ENCODE measurements around the gene GRK1. TPM values are rescaled to one million over a fixed set of nuclear protein-coding genes. Genes with fewer than 3 reads are reported as not detected.

Gene GRK1
- total RNA-seq, 1 experiment from 2014 or later, result not detected

DNA sequence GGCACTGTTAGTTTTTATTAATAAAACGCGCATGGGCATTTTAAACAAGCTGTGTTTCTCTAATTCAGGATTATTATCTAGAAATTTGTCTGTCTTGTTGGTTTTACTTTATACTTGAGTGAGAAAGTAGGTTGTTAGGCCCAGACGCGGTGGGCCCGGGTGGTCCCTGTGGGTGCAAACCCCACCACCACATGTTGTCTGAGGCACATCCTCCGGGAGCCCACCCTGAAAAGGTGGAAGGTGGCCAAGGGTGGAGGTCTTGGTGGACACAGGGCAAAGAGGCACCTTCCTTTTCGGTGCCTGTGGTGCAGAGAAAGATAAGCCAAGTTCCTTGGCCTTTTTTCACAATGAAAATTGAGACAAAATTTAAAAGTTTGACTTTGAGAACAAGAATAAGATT, 25.6 kb upstream of the GRK1 start:
- TF ChIP-seq, protein P1, sequence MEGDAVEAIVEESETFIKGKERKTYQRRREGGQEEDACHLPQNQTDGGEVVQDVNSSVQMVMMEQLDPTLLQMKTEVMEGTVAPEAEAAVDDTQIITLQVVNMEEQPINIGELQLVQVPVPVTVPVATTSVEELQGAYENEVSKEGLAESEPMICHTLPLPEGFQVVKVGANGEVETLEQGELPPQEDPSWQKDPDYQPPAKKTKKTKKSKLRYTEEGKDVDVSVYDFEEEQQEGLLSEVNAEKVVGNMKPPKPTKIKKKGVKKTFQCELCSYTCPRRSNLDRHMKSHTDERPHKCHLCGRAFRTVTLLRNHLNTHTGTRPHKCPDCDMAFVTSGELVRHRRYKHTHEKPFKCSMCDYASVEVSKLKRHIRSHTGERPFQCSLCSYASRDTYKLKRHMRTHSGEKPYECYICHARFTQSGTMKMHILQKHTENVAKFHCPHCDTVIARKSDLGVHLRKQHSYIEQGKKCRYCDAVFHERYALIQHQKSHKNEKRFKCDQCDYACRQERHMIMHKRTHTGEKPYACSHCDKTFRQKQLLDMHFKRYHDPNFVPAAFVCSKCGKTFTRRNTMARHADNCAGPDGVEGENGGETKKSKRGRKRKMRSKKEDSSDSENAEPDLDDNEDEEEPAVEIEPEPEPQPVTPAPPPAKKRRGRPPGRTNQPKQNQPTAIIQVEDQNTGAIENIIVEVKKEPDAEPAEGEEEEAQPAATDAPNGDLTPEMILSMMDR (IDR thresholded peaks at IDR 0.05; ENCODE audit: unreplicated experiment), result no peak
- no TSS peak for BruUV-seq (replicated peaks)
- H3K4me3 Mint-ChIP-seq (ENCODE audit: unreplicated experiment), result no peak overlapping the region
- ChIA-PET CTCF (no interaction called here), POLR2A (interaction anchor here (0.6 kb wide), 1 partner anchor 628 kb away, joined by 3 read pairs; no protein-coding TSS in a partner anchor)
- intact Hi-C loops (cut with micrococcal nuclease), result no loop called here
- no peak for DNase-seq (ENCODE audit: unreplicated experiment)
- H3K27ac Mint-ChIP-seq (ENCODE audit: low read depth, unreplicated experiment), result no peak overlapping the region
- no peaks in the 10 kb centered on the region for H3K27me3 Mint-ChIP-seq (ENCODE audit: insufficient read depth, unreplicated experiment)
- H3K36me3 Mint-ChIP-seq (ENCODE audit: insufficient read depth, unreplicated experiment), result peaks cover 58% of the 10 kb centered on the region
- no peaks in the 10 kb centered on the region for H3K4me1 Mint-ChIP-seq (ENCODE audit: insufficient read depth, unreplicated experiment)
- H3K9me3 Mint-ChIP-seq (ENCODE audit: unreplicated experiment), result peaks cover 9% of the 10 kb centered on the region

DNA sequence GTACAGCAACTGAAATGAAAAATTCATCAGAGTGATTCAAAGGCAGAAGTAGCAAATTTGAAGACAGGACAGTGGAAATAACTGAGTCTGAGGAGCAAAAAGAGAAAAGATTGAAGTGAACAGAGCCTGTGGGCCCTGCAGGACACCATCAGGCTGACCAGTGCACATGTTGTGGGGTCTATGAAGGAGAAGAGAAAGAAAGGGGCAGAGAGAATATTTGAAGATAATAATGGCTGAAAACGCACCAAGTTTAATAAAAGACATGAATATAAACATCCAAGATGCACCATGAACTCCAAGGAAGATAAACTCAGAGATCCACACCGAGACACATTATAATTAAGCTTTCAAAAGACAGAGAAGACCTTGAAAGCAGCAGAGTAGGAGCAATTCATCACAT, 24.5 kb upstream of the GRK1 start:
- intact Hi-C loops (cut with micrococcal nuclease), result no loop called here
- H3K36me3 Mint-ChIP-seq (ENCODE audit: insufficient read depth, unreplicated experiment), result peaks cover 47% of the 10 kb centered on the region
- BruUV-seq (replicated peaks), result no TSS peak
- TF ChIP-seq, protein P1 (IDR thresholded peaks at IDR 0.05; ENCODE audit: unreplicated experiment), result no peak
- H3K27me3 Mint-ChIP-seq (ENCODE audit: insufficient read depth, unreplicated experiment), result no peaks in the 10 kb centered on the region
- H3K4me1 Mint-ChIP-seq (ENCODE audit: insufficient read depth, unreplicated experiment), result peaks cover 2% of the 10 kb centered on the region
- no peak overlapping the region for H3K4me3 Mint-ChIP-seq (ENCODE audit: unreplicated experiment)
- CTCF ChIA-PET, result no interaction called here
- DNase-seq (ENCODE audit: unreplicated experiment), result no peak
- peak overlapping the region; percentile 16 for H3K27ac Mint-ChIP-seq (ENCODE audit: low read depth, unreplicated experiment)
- H3K9me3 Mint-ChIP-seq (ENCODE audit: unreplicated experiment), result peaks cover 9% of the 10 kb centered on the region
- POLR2A ChIA-PET, result no interaction called here

DNA sequence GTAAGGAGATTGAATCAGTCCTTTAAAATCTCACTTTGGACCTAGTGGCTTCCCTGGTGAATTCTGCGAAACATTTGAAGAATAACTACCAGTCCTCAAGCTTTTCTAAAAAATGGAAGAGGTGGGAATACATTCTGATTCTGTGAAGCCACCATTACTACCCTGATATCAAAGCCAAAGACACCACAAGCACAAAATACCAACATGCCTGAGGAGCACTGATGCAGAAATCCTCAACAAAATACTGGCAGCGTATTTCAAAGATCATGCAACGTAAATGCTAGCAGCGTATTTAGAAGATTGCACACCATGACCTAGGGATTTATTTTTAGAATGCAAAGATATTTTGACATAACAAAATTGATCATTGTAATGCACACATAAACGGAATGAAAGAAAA, 23.4 kb upstream of the GRK1 start:
- CTCF ChIA-PET, result no interaction called here
- DNase-seq (ENCODE audit: unreplicated experiment), result no peak
- no peak overlapping the region for H3K27ac Mint-ChIP-seq (ENCODE audit: low read depth, unreplicated experiment)
- intact Hi-C loops (cut with micrococcal nuclease), result no loop called here
- peaks cover 9% of the 10 kb centered on the region for H3K9me3 Mint-ChIP-seq (ENCODE audit: unreplicated experiment)
- TF ChIP-seq, protein P1 (IDR thresholded peaks at IDR 0.05; ENCODE audit: unreplicated experiment), result no peak
- H3K4me3 Mint-ChIP-seq (ENCODE audit: unreplicated experiment), result no peak overlapping the region
- POLR2A ChIA-PET, result interaction anchor here (0.6 kb wide), 1 partner anchor 634 kb away, joined by 3 read pairs; no protein-coding TSS in a partner anchor
- BruUV-seq (replicated peaks), result no TSS peak
- H3K36me3 Mint-ChIP-seq (ENCODE audit: insufficient read depth, unreplicated experiment), result peaks cover 38% of the 10 kb centered on the region
- no peaks in the 10 kb centered on the region for H3K27me3 Mint-ChIP-seq (ENCODE audit: insufficient read depth, unreplicated experiment)
- H3K4me1 Mint-ChIP-seq (ENCODE audit: insufficient read depth, unreplicated experiment), result peaks cover 8% of the 10 kb centered on the region

DNA sequence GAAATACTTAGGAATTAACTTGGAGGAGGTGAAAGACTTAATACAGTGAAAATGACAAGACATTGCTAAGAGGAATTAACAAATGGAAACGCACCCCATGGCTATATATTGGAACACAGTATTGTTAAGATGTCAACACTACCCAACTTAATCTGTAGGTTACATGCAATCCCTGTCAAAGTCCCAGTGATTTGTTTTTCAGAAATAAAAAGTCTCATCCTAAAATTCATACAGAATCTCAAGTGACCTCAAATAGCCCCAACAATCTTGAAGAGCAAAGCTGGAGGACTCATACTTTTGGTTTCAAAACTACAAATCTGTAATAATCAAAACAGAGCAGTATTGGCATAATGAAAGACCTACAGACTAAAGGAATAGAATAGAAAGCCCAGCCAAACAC, 22.2 kb upstream of the GRK1 start:
- intact Hi-C loops (cut with micrococcal nuclease), result no loop called here
- Mint-ChIP-seq H3K4me3 (ENCODE audit: unreplicated experiment) (no peak overlapping the region), H3K4me1 (ENCODE audit: insufficient read depth, unreplicated experiment) (peaks cover 8% of the 10 kb centered on the region), H3K27ac (ENCODE audit: low read depth, unreplicated experiment) (no peak overlapping the region), H3K27me3 (ENCODE audit: insufficient read depth, unreplicated experiment) (no peaks in the 10 kb centered on the region), H3K9me3 (ENCODE audit: unreplicated experiment) (peaks cover 9% of the 10 kb centered on the region), H3K36me3 (ENCODE audit: insufficient read depth, unreplicated experiment) (peaks cover 27% of the 10 kb centered on the region)
- ChIA-PET POLR2A (interaction anchor here (1.1 kb wide), 1 partner anchor 114 kb away, joined by 3 read pairs; the partner anchor contains the start of gene TMEM255B), CTCF (no interaction called here)
- no peak for DNase-seq (ENCODE audit: unreplicated experiment)
- TF ChIP-seq, protein P1 (IDR thresholded peaks at IDR 0.05; ENCODE audit: unreplicated experiment), result no peak
- BruUV-seq (replicated peaks), result no TSS peak
